HG03060 (cell line): ENCODE results near the gene PSMB10.
"Not testable (repeated sequence)": the region's sequence is repeated elsewhere in the genome, so short reads cannot be mapped to it uniquely, and the experiment has no call there.

Experiments used
- ATAC-seq: cut with Tn5 transposase; IDR thresholded peaks from one replicate; pipeline ENCODE4 v1.9.1; 2021; ENCODE audit warnings: low read depth, moderate number of reproducible peaks; ENCODE audit not compliant: unreplicated experiment

Gene PSMB10

DNA sequence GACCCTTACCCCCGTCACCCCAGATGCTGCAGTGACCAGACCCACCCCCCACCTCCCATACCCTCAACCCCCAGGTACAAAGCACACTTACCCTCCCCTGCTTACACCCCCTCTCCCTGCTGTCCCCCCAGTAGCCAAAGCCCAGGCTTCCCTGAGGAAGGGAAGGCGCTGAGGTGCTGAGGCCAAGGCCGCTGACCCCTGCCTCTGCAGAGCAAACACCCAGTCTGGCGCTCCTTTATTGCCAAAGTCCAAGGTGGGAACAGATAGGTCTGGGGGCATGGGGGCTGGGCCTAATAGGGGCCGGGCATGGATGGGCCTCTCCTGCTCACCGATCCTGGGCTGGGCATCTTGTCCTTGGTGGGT is 6.6 kb upstream of the PSMB10 start:
- ATAC-seq = no peak

DNA sequence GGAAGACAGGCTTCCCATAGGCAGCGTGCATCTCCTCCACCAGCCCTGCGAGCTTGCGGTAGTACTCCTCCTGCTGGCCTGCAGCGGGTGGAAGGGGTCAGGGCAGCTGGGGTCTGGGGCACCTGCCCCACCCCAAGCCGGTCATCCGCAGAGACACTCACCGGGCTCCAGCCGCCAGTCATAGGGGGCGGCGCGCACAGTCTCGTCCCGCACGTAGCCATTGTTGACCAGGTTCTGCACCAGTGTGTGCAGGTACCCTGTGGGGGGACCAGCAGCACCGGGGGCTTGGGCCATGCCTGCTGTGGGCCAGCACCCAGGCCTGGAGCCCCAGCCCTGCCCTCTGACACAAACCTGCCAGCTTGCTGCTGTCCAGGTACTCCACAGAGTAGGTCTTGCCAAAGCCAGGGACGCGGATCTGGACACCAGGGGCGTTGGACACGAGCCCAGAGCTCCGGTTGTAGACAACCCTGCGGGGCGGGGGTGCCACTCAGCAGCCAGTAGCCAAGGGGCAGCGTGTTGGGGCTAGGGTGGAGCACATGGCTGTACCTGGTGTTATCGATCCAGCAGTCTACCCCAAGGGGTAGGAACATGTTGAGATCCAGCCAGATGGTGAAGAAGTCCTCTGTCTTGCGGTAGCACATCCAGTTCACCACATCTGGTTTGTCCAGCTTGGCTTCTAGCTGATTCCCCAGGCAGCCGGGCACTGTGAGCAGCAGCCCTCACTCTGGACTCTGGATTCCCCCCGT is 6.0 kb upstream of the PSMB10 start:
- ATAC-seq = no peak

DNA sequence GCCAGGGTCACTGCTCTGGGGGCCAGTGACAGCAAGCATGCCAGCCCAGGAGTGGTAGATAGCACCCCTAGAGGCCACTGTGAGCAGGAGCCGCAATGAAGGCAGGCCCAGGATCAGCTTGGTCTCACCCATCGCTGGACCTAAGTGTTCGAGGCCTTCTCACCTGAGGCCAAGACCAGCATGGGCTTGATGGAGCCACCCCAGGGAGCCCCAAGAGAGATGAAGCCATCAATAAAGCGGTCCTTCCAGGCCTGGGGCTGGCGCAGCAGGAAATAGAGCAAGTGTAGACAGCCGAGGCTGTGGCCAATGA is 5.5 kb upstream of the PSMB10 start:
- ATAC-seq = no peak

DNA sequence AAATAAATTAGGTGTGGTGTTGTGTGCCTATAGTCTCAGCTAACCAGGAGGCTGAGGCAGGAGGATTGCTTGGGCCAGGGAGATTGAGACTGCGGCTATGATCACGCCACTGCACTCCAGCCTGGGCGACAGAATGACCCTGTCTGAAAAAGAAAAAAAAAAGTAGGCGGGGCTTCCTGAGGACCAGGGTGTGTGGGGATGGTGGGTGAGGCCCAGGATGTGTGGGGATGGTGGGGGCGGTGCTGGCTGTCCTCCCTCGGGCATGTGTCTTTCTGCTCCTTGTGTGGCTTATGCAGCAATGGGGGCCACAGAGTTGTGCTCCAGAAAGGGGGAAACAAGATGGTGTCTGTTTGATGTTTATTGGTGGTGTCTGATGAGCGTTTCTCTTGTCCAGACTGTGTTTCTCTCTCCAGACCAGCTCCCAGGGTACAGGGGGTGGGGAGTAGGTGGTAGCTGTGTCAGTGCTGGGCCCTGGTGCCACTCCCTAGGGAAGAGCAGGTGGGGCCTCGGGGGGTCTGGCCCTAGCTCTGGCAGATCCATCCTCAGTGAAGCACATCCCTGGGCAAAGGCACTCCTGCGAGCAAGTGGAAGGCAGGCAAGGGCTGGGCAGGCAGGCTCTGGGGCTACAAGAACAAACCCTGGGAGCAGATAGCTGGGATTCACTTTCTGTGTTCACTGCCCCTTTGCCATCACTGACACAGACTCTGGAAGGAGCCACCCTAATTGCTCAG is 5.0 kb upstream of the PSMB10 start:
- no peak for ATAC-seq

DNA sequence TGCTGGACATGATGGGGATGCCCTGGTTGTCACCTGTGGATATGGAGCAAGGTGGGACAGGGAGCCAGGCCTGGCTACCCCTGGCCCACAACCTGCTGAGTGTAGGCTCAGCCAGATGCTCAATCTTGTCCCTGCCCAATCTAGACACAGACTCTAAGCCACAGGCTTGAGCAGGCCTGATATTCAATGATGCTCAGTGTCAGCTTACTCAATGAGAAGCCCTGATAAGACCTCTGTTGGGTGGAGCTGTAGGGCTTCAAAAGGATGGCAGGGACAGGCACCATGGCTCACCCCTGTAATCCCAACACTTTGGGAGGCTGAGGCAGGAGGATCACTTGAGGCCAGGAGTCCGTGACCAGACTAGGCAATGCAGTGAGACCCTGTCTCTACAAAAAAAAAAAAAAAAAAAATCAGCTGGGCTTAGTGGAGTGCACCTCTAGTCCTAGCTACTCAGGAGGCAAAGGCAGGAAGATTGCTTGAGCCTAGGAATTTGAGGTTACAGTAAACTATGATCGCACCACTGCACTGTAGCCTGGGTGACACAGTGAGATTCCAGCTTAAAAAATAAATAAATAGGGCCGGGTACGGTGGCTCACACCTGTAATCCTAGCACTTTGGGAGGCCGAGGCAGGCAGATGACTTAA is 3.9 kb upstream of the PSMB10 start:
- no peak for ATAC-seq

DNA sequence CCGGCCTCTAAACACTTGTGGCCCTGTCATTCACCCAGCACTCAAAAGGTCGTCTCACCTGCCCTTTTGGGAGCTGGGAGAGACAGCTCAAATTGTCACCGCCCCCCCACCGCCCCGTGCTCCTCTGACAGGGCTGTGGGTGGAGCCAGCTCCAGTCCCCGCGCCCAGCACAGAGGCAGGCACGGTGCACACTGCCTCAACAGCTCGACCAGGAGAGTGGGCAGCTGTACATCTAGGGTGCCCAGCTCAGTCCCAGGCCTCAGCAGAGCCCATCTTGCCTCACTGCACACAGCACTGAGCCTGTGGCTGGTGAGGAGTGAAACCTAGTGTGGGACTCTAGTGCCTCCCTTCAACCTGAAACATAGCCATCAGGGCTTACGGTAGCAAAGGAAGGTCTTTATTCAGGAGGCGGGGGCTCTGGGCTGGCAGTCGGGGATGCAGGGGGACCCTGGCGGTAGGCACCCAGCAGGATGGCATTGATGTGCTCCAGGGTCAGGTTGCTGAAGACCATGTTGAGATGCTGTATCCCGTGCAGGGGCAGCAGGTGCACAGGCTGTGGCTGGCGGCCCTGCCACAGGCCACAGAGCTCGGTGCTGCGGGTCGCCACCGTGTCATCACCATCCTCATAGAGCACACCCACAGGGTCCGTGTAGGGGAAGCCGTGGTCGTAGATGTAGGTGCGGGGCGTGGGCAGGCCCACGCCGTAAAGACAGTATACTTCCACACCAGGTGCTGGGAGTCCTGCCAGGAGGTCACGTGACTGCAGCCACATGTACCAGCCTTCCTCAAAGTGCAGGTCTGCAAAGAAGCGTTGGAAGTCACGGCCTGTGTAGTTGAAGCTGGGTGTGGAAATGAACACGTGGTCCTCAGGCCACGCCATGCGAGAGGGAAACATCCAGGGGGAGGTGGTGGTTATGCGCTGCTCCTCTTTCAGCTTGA is 3.1 kb upstream of the PSMB10 start:
- ATAC-seq = no peak

DNA sequence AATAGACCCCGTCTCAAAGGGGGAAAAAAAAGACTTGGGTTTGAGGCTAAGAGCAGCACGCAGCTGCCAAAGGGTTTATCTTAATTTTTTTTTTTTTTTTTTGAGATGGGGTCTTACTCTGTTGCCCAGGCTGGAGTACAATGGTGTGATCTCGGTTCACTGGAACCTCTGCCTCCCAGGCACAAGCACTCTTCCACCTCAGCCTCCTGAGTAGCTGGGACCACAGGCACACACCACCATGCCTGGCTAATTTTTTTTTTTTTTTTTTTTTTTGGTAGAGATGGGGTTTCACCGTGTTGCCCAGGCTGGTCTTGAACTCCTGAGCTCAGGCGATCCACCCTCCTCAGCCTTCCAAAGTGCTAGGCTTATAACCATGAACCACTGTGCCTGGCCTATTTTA is 1.1 kb upstream of the PSMB10 start:
- ATAC-seq = not testable (repeated sequence)

DNA sequence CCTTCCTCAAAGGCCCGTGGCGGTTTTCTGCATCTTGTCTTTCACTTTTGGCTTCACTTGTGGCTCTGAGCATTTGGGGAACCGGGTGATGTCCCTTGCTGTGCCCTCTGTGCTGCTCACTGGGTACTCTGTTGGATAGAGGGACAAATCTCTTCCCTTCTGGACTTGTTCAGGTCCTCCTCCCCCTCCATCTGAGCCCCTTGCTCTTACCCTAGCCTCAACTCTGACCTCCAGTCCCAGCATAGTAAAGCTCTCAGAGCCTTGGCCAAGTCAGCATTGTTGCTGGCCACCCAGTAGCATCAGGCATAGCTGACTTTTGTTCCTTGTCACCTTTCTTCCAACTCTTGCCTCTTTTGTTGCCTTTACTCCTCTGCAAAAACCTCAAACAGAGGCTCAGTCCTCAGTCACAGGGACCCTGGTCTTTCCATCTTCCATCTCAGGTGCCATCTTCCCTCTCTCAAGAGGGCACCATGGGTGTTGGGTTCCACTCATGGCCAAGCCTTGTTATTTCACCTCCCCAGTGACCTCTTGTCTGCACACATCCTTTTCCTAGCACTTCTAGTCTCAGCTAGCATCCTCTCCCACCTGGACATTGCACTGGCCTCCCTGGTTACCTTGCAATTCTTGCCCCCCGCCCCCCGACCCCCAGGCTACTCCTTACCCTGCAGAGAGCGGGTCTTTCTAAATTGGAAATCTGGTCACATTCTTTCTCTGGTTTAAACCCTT is 393 bp upstream of the PSMB10 start:
- no peak for ATAC-seq

DNA sequence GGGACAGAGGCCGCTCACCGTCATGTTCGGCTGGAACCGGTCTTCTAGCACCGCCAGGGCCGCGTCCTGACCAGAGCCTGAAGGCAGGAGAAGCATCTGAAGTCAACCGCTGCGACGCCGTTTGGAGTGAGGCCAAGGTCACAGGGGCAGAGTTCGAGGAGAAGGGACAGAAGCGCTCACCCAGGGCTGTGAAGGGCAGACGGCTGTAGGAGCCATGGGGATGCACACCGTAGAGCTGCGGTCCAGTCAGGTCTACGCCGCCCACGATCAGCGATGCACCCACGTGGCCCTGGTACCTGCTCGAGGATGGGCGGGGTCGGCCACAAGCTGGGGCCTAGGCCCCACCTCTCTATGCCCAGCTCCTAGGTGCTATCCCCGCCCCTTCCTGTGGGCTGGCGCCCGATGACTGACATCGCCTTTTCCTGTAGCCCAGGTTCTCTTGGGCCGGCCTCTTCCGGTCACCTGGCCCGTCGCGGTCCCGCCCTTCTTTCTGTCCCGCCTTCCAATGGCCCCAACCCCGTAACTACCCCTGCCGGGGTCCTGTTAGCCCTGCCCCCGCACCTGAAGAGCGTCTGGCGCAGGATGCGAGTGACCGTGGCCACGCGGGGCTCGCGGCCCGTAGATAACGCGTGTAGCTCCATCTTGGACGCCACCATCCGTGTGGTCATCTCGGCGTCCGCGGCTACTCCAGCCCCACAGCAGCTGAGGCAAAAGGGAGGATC is 1.1 kb downstream of the PSMB10 start:
- ATAC-seq = peak; percentile 74

DNA sequence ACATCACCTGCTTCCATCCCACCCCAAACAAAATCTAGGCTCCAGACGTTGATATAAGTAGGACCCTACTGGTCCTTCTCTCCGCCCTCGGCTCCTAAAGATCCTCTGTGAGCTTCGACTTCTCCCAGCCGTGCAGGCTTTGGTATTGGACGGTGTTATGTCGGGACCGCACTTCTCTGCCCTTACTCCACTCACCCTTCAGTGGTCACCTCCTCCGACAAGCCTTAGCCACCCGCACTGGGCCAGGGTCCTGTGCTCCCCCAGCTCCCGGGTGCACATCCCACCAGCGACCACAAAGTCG is 1.6 kb downstream of the PSMB10 start:
- ATAC-seq = no peak

DNA sequence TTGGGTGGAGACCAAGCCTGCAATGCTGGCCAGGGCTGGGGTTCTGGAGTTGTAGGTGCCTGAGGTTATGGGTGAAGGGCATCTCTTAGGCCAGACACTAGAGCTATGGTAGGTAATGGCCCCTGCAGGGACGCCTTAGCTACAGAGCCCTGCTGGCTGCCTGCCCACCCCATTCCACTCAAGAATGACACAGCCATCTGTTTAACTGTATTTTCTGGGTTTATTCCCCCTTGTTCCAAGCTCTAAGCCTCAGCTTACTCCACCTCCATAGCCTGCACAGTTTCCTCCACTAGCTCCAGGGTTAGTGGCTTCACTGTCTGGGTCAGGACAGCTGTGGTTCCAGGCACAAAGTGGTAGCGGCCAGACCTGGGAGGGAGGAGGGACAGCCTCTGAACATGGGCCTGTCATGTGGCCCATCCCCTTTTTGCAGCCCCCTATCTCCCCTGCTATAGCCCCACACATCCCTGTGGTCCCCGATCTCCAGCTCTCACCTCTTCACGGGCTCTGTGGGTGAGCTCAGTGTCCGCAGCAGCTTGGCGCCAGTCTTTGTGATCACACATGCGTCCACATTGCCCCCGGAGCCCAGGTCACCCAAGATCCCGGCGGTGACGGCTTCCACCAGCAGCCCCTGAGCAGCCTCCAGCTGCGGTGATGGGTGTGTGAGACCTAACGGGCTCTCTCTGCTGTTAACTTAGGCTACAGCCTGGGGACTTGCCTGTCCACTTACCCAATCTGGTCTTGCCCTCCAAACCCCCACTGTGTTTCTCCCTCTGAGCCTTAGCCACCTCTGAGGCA is 2.1 kb downstream of the PSMB10 start:
- ATAC-seq = no peak

DNA sequence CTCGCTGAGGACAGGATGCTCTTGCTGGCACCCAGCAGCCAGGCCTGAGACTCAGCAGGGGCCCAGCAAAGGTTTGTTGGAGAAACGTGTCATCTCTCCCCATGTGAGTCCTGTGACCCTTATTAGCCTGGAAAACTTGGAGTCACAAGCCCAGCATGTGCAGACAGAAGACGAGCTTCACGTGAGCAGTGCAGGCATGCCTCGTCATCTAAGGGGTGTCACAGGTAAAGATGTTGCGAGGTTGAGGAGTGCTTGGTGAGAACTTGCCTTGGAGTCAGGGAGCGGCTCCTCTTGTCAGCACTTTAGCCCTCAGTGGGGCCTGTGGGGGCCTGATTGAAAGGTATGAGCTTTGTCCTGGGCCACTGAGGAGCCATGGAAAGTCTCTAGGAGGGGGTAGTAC is 2.8 kb downstream of the PSMB10 start:
- ATAC-seq = no peak

DNA sequence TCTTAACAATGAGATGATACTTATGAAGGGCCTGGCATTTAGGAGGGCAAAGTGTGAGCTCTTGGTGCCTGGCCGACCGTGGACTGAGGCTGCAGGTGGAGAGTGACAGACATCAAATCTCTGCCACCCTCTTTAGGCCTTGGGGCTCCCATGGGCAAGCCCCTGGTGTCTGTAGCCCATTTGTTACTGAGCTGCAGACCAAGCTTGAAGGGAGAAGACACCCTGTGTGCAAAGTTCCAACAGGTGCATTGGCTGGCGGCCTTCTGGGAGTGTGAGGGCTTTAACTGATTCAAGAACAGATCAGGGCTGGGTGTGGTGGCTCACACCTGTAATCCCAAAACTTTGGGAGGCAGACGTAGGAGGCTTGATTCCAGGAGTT is 4.2 kb downstream of the PSMB10 start:
- no peak for ATAC-seq

DNA sequence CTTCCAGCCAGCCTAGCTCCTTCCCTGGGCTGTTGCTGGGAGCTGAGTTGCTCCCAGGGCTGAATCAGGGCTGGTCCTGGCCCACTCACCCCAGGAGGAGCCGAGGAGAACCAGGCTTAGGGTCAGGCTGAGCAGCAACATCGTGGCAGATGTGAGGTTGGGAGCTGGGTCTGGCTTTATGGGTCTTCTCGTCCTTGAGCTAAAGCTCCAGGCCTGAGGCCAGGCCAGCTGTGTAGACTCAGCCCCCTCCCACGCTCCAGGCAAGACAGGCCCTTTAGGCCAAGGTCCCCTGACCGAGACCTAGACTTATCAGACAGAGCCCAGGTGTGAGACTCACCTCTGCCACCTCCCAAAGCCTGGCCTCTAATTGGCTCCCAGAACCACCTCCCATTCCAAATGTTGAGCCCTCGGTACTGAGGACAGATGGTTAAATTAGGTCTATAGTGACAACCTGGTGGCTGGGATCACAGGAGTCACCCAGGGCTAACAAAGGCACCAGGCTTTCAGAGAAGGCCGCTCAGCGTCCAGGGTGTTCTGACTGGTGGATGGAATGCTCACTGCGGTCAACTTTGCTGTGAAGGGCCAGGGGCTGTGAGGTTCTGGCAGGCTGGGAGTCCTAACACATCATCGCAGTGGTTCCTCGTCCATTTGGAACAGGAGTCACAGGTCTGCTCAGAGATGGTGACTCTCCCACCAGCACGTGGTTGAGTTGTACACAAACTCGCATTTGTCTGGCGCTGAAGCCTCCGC is 4.8 kb downstream of the PSMB10 start, which contains the start of gene CTRL:
Gene CTRL, minus strand, starts transcription at position 151 of the 750 bp plus-strand sequence. Its CDS starts 10 bp downstream, at position 141.
- no peak for ATAC-seq

DNA sequence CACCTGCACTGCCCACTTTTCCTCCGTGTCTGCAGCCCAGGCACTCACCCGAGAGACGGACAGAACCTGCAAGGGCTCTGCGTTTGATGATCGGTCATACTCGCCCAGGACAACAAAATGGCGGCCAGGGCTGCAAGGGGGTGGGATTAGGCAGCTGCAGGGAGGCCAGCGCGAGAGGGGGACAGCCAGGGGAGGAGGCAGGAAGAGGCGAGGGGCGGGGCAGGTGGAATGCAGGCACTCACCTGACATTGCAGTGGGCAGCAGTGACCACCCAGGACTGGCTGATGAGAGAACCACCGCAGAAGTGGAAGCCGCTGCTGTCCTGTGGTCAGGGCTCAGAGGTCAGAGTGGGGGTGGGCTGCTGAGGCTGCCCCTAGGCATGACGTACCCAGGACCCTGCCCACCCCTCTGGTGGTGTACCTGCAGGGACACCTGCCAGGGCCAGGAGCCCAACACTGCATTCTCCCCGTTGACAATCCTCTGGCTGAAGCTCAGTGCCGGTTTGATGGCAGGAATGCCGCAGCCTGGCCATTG is 5.9 kb downstream of the PSMB10 start:
- no peak for ATAC-seq

DNA sequence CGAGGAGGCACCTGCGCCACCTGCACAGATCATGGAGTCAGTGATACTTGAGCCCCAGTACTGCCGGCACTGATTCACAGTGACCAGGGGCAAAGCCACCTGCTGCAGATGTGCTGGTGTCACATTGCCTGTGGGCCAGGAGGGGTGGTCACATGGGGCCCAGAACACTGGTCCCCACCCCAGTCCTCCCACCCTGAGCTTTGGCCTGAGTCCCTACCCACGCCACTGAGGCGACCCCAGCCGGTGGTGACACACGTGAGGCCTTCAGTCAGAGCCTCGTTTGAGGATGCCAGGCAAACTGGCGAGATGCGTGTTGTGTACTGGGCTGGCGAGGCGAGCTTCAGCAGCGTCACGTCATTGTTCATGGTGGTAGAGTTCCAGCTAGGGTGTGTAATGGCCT is 6.5 kb downstream of the PSMB10 start:
- no peak for ATAC-seq

DNA sequence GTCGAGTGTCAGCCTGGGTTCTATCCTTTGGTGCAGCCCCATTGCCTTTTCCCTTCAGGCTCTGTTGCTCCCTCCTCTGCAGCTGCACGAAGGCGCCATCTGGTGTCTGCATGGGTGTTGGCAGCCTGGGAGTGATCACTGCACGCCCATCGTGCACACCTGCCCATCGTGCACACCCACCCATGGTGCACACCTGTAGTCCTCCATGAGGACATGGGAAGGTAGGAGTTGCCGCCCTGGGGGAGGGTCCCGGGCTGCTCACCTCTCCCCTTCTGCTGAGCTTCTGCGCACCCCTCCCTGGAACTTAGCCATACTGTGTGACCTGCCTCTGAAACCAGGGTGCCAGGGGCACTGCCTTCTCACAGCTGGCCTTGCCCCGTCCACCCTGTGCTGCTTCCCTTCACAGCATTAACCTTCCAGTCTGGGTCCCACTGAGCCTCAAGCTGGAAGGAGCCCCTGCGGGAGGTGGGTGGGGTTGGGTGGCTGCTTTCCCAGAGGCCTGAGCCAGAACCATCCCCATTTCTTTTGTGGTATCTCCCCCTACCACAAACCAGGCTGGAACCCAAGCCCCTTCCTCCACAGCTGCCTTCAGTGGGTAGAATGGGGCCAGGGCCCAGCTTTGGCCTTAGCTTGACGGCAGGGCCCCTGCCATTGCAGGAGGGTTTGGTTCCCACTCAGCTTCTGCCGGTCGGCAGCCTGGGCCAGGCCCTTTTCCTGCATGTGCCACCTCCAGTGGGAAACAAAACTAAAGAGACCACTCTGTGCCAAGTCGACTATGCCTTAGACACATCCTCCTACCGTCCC is 7.9 kb downstream of the PSMB10 start:
- ATAC-seq = no peak
